NCI-H146 treated with DMSO at 0.1 percent for 48 hours (cell line): ENCODE data around the gene SLC22A13.

Experiments used
- DNase-seq: peaks from one replicate; lab custom pipeline; 2025; ENCODE audit not compliant: unreplicated experiment; lab: John Stamatoyannopoulos, UW

The SLC22A13 gene

GRCh38 chr3:38327335-38328009 lies 61.9 kb downstream of the SLC22A13 start:
- no peak for DNase-seq
